Kidney epithelial cell (primary cell): ENCODE measurements around the gene FSTL5. TPM values are rescaled to one million over a fixed set of nuclear protein-coding genes. Genes with fewer than 3 reads are reported as not detected.
"Not testable (repeated sequence)": the region's sequence is repeated elsewhere in the genome, so short reads cannot be mapped to it uniquely, and the experiment has no call there.

Experiments used
- DNase-seq: peaks from one replicate; pipeline ENCODE4 v3.0.0-alpha.2; 2010; ENCODE audit warnings: low read depth
- H3K27me3 ChIP-seq: 2 replicates; pipeline ENCODE4 v1.6.0; 2011; ENCODE audit warnings: low read length; ENCODE audit not compliant: control insufficient read depth, insufficient read depth
- H3K36me3 ChIP-seq: 2 replicates; pipeline ENCODE4 v1.5.1; 2011; ENCODE audit warnings: low read length; ENCODE audit not compliant: control insufficient read depth, insufficient read depth
- H3K4me3 ChIP-seq: 2 replicates; pipeline ENCODE4 v1.5.1; 2011; ENCODE audit warnings: low read depth, mild to moderate bottlenecking, control low read depth, low read length
- CTCF ChIP-seq: IDR thresholded peaks from 2 replicates; pipeline ENCODE4 v1.5.1; 2011; ENCODE audit warnings: mild to moderate bottlenecking, moderate library complexity, low read length, control low read depth, inconsistent platforms; ENCODE audit not compliant: insufficient read depth, poor library complexity, severe bottlenecking
- total RNA-seq: library from RNA; depleted of rRNA; stranded (reverse); fragments of >200 nt; gene quantifications from 2 replicates; pipeline ENCODE4 v1.2.3, GENCODE V29; 2015

The FSTL5 gene
- total RNA-seq, 1 donor from 2014 or later, result not detected

- no peak for TF ChIP-seq CTCF
- Histone ChIP-seq H3K4me3 (no peak overlapping the region), H3K36me3 (no peaks in the 10 kb centered on the region), H3K27me3 (no peaks in the 10 kb centered on the region)
- no peak for DNase-seq
Observed at GRCh38 chr4:162115333-162115732, 48.5 kb downstream of the FSTL5 start.

GRCh38 chr4:162111078-162111477 lies 52.7 kb downstream of the FSTL5 start:
- no peak for TF ChIP-seq CTCF
- no peak for DNase-seq
- no peak overlapping the region for H3K4me3 ChIP-seq
- no peaks in the 10 kb centered on the region for H3K27me3 ChIP-seq
- no peaks in the 10 kb centered on the region for H3K36me3 ChIP-seq

DNA sequence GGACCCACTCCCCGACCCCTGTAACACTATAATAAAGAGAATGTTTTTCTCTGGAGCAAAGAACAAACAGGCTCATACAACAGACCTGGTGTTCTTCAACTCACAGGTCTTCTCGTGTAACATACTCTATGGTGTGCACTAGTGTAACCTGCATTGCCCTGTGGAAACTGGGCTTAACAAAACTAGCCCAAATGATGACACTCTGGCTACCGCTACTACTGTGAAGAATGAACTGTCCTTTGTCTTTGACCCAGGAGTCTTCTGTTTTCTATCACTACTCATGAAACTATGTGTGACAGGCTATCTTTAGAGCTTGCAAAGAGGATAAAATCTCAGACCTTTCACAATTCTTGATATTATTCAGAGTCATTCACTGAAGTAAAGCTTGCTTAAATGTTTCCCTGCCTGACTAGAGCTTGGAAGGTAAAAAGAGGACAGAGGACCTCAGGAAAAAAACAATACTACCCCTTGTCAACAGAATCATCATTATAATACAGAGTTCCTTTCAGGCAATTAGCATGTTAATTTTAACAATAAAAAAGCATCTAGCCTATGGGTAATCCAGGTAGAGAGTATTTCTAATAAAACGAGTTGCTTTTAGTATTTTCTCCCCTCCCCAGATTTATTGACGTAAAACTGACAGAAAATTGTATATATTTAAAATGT lies 59.2 kb downstream of the FSTL5 start:
- DNase-seq, result no peak
- H3K4me3 ChIP-seq, result no peak overlapping the region
- H3K27me3 ChIP-seq, result no peaks in the 10 kb centered on the region
- H3K36me3 ChIP-seq, result no peaks in the 10 kb centered on the region
- TF ChIP-seq CTCF, result no peak

DNA sequence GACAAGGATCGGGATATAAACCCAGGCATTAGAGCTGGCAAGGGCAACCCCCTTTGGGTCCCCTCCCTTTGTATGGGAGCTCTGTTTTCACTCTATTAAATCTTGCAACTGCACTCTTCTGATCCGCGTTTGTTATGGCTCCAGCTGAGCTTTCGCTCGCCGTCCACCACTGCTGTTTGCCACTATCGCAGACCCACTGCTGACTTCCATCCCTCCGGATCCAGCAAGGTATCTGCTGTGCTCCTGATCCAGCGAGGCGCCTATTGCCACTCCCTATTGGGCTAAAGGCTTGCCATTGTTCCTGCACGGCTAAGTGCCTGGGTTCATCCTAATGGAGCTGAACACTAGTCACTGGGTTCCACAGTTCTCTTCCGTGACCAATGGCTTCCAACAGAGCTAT lies 59.9 kb downstream of the FSTL5 start:
- H3K27me3 ChIP-seq, H3K36me3 ChIP-seq, H3K4me3 ChIP-seq, DNase-seq: not testable (repeated sequence)

GRCh38 chr4:162102713-162103112 lies 61.1 kb downstream of the FSTL5 start:
- DNase-seq, result no peak
- no peaks in the 10 kb centered on the region for H3K27me3 ChIP-seq
- no peaks in the 10 kb centered on the region for H3K36me3 ChIP-seq
- no peak overlapping the region for H3K4me3 ChIP-seq
- no peak for TF ChIP-seq CTCF

- no peak for TF ChIP-seq CTCF
- no peak overlapping the region for H3K4me3 ChIP-seq
- no peak for DNase-seq
- H3K36me3 ChIP-seq, result no peaks in the 10 kb centered on the region
- H3K27me3 ChIP-seq, result no peaks in the 10 kb centered on the region
Observed at GRCh38 chr4:162101337-162101736, 62.5 kb downstream of the FSTL5 start.
